HG03135 (cell line): ENCODE results near the gene DSE.
A peak's percentile ranks its signal among the peaks of the same experiment; 100 is the strongest.

Experiments used
- ATAC-seq: cut with Tn5 transposase; IDR thresholded peaks from one replicate; pipeline ENCODE4 v1.9.1; 2021; ENCODE audit warnings: mild to moderate bottlenecking, moderate library complexity; ENCODE audit not compliant: unreplicated experiment

Gene DSE

GRCh38 chr6:116359835-116360234, 10.9 kb upstream of the DSE start:
- no peak for ATAC-seq

- no peak for ATAC-seq
Observed at GRCh38 chr6:116362276-116362675, 8.5 kb upstream of the DSE start.

GRCh38 chr6:116363759-116364158, 7.0 kb upstream of the DSE start:
- ATAC-seq = no peak

GRCh38 chr6:116364321-116364720, 6.4 kb upstream of the DSE start:
- ATAC-seq = no peak

GRCh38 chr6:116365743-116366142, 5.0 kb upstream of the DSE start:
- ATAC-seq = no peak

- ATAC-seq = no peak
Observed at GRCh38 chr6:116366740-116367275, 3.9 kb upstream of the DSE start.

GRCh38 chr6:116369540-116369939, 1.2 kb upstream of the DSE start:
- peak; percentile 45 for ATAC-seq

- peak; percentile 54 for ATAC-seq
Observed at GRCh38 chr6:116369964-116370759, 585 bp upstream of the DSE start.

- ATAC-seq = peak; percentile 44
Observed at GRCh38 chr6:116371120-116371917, 572 bp downstream of the DSE start.

- ATAC-seq = no peak
Observed at GRCh38 chr6:116371918-116372209, 1.1 kb downstream of the DSE start.

- no peak for ATAC-seq
Observed at GRCh38 chr6:116373300-116373699, 2.6 kb downstream of the DSE start.

- ATAC-seq = no peak
Observed at GRCh38 chr6:116373940-116374339, 3.2 kb downstream of the DSE start.

GRCh38 chr6:116374586-116374985, 3.8 kb downstream of the DSE start:
- no peak for ATAC-seq

- ATAC-seq = no peak
Observed at GRCh38 chr6:116375262-116375661, 4.5 kb downstream of the DSE start.

GRCh38 chr6:116376149-116376548, 5.4 kb downstream of the DSE start:
- ATAC-seq = no peak

GRCh38 chr6:116379764-116380163, 9.0 kb downstream of the DSE start:
- no peak for ATAC-seq

- ATAC-seq = no peak
Observed at GRCh38 chr6:116380346-116380745, 9.6 kb downstream of the DSE start.

- ATAC-seq = no peak
Observed at GRCh38 chr6:116381000-116381399, 10.3 kb downstream of the DSE start.

GRCh38 chr6:116382587-116382986, 11.8 kb downstream of the DSE start:
- no peak for ATAC-seq

GRCh38 chr6:116384727-116385458, 14.1 kb downstream of the DSE start:
- no peak for ATAC-seq

- no peak for ATAC-seq
Observed at GRCh38 chr6:116385459-116385802, 14.7 kb downstream of the DSE start.

- no peak for ATAC-seq
Observed at GRCh38 chr6:116385921-116386320, 15.2 kb downstream of the DSE start.
